GM08714 (cell line): ENCODE data around the gene TRIM65.

Experiments used
- H3K4me3 ChIP-seq: fragments of 200-500 bp; sonication (Bioruptor generic); 2 replicates; pipeline ENCODE4 v1.5.1; 2014; ENCODE audit warnings: mild to moderate bottlenecking, low read length, inconsistent platforms
- ZNF274 ChIP-seq: IDR thresholded peaks from 2 replicates; pipeline ENCODE4 v1.6.1; 2012; ENCODE audit warnings: mild to moderate bottlenecking, low read depth, low read length

Gene TRIM65

GRCh38 chr17:75922963-75923874 lies 26.5 kb upstream of the TRIM65 start:
- no peak for TF ChIP-seq ZNF274
- H3K4me3 ChIP-seq, result no peak overlapping the region

- no peak for TF ChIP-seq ZNF274
- no peak overlapping the region for H3K4me3 ChIP-seq
These were observed 25.6 kb upstream of the TRIM65 start for GRCh38 chr17:75922173-75922961.

- no peak for TF ChIP-seq ZNF274
- no peak overlapping the region for H3K4me3 ChIP-seq
These were observed 24.8 kb upstream of the TRIM65 start for GRCh38 chr17:75921596-75921995.

- H3K4me3 ChIP-seq, result no peak overlapping the region
- TF ChIP-seq ZNF274, result no peak
These were observed 23.4 kb upstream of the TRIM65 start for GRCh38 chr17:75920045-75920560.

DNA sequence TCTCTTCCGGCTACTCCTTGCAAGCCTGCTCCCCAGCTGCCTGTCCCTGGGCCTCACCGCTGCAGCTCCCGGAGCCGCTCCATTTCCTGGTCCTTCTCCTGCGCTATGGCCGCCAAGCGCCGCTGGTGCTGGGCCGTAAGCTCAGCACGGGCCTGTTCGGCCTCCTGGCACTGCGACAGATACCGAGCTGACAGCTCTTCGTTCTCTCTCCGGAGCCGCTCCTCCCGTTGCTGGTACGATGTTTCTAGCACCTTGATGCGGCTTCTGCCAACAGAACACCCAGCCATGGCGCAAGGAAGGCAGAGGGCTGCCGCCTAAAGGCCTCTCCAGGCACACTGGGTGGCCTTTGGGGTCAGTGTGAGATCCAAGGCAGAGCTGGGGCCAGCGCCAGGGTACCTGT lies 22.9 kb upstream of the TRIM65 start:
- no peak overlapping the region for H3K4me3 ChIP-seq
- no peak for TF ChIP-seq ZNF274

GRCh38 chr17:75917917-75918445 lies 21.2 kb upstream of the TRIM65 start:
- H3K4me3 ChIP-seq, result no peak overlapping the region
- TF ChIP-seq ZNF274, result no peak

DNA sequence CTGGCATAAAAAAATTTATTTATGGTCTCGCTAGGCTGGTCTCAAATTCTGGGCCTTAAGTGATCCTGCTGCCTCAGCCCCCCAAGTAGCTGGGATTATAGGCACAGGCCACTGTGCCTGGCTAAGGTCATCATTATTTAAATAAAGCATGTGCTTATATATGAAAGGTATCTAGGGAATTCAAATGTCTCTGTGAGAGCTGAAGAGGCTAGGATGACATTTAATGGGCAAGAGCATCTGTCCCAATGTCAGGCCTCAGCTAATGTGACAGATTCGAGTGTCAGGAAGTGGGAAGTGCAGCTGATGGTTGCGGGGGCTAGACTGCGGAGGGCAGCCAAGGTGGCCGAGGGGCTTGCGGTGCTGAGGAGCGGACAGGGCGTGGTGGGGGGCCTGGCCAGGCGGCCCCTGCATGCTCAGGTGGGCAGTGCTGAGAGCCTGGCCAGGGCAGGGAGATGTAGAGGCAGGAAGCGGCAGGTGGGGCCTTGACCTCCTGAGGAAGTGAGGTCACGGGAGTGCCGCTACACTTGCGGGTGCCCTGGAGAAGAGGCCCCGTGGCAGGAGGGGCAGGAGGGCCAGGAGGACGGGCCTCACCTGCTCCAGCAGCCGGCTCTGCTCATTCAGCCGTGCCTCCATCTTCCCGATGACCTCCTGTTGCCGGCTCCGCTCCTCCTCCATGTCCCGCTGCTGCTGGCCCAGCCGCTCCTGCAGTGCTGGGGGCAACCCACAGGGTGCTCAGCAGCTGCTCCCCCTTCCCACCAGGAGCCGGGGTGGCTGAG lies 20.6 kb upstream of the TRIM65 start:
- TF ChIP-seq ZNF274, result no peak

DNA sequence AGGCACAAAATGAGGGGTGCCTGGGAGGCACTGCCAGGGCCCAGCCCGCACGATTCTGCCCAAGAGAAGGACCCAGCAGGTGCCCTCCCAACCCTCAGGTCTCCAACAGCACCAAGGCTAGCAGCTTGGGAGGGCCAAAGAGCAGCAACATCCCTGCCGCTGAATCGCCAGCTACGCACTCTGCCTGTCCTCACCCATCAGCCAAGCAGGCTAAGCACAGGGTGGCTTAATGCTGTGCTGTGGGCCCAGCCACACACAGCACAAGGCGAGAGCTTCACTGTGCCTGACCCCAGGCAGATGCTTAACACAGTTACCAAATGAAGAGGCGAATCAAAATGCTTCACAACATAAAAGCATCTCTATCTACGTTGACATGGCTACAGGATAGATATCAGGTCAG lies 18.5 kb upstream of the TRIM65 start:
- no peak for TF ChIP-seq ZNF274
- H3K4me3 ChIP-seq, result no peak overlapping the region

More for the DNA sequence above, 20.6 kb upstream of the TRIM65 start:
- no peak overlapping the region for H3K4me3 ChIP-seq

GRCh38 chr17:75914643-75915267 lies 18.0 kb upstream of the TRIM65 start:
- H3K4me3 ChIP-seq, result no peak overlapping the region
- no peak for TF ChIP-seq ZNF274

GRCh38 chr17:75913537-75914210 lies 16.9 kb upstream of the TRIM65 start:
- no peak for TF ChIP-seq ZNF274
- no peak overlapping the region for H3K4me3 ChIP-seq

- no peak overlapping the region for H3K4me3 ChIP-seq
- TF ChIP-seq ZNF274, result no peak
These were observed 13.9 kb upstream of the TRIM65 start for GRCh38 chr17:75910699-75911098.

GRCh38 chr17:75909812-75910274 lies 13.1 kb upstream of the TRIM65 start:
- H3K4me3 ChIP-seq, result no peak overlapping the region

More at GRCh38 chr17:75909812-75910274, 13.1 kb upstream of the TRIM65 start:
- TF ChIP-seq ZNF274, result no peak
